PC-3 (cell line): ENCODE results near the gene NUP155. TPM values are rescaled to one million over a fixed set of nuclear protein-coding genes. Genes with fewer than 3 reads are reported as not detected.

Experiments used
- total RNA-seq: library from RNA; depleted of rRNA; stranded (reverse); fragments of >200 nt; gene quantifications from 2 replicates; pipeline ENCODE4 v1.2.3, GENCODE V29; 2014; rRNA removed

The NUP155 gene
- total RNA-seq, 1 experiment from 2014 or later: 59.0 TPM

Other genes with a start within 250 kb of the NUP155 start
- gene CPLANE1, start 121.7 kb downstream of the NUP155 start, total RNA-seq: 10.1 and 10.8 TPM in 2 replicates
- 25.0 and 29.7 TPM in 2 replicates for gene WDR70, start 8.2 kb upstream of the NUP155 start, total RNA-seq